8988T (cell line): ENCODE data around the gene SAP25.

Experiments used
- DNase-seq: peaks from one replicate; pipeline ENCODE4 v3.0.0; 2011

The SAP25 gene

DNA sequence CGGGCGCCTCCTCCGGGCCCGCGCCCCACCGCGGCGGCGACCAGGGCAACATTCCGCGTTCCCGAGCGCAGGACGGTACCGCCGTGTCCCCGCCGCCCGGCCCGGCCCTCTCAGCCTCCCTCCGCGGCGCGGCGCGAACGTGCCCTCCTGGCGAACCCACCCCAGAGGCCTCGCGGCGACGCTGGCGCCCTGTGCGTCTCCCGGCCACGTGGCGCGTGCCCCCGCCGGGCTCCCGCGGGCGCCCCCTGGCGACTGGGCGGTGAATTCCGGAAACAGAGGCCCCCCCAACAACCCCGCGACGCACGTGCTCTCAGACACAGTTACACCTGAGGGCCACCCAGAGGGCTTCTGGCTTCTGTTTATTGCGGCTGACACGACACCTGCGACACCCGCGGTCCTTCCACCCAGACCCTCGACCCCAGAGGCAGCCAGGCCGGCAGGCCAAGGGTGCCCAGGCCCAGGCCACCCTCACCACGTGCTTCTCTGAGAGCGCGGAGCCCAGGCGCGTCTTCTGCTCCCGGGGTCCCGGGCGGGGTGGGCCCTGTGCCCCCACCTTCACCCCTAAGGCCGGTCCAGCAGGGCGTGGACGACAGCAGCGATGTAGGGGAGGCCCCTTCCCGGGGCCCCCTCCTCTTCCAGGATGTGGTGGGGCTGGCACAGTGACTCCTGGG, at the start of gene SAP25:
SAP25 (minus strand) TSS at position 210 of the 671 bp plus-strand sequence; CDS start at position 52, 158 bp downstream.
- DNase-seq: no peak

- no peak for DNase-seq
Observed at GRCh38 chr7:100621554-100621953, 47.9 kb upstream of the SAP25 start.

- DNase-seq: no peak
Observed at GRCh38 chr7:100620804-100621203, 47.1 kb upstream of the SAP25 start.

GRCh38 chr7:100620239-100620638, 46.5 kb upstream of the SAP25 start:
- DNase-seq: no peak

GRCh38 chr7:100614308-100614861, 40.7 kb upstream of the SAP25 start:
- no peak for DNase-seq

- DNase-seq: no peak
Observed at GRCh38 chr7:100613412-100614175, 39.9 kb upstream of the SAP25 start.

- no peak for DNase-seq
Observed at GRCh38 chr7:100612730-100613390, 39.2 kb upstream of the SAP25 start.

DNA sequence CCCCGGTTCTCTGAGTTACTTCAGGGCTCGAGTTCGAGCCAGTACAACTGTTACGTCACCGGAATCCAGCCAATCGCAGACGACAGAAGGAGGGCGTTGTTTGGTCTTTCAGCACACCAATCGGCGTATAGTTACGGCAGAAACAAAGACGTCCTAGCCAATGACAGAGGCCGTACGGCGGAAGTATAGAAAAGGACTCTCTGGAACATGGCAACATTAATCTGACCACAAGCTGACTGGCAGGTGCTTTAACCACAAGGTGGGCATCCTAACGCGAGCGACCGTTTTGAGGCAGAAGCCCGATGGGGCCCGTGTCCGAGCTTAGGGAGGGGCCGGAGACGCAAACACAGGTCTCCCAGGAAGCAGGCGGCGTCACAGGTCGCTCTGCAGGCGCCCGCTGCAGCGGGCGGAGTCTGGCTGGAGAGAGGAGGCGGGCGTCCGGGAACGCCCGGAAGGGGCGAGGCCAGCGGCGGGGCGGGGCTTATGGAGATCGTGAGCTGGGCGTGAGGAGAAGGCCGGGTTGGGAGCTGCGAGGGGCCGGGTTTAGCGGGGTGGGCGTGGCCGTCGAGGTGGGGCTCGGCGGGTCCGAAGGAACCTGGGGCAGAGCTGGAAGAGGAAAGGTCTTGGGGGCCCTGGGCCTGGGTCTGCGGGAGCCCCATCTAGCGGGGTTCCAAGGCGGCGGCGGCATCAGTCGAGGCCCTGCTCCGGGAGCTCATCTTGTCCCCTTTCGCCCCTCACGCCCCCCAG, 38.5 kb upstream of the SAP25 start, which contains the start of gene MOSPD3:
MOSPD3 (plus strand) TSS at position 558 of the 747 bp plus-strand sequence. CDS start 252 bp downstream, outside the sequence.
- peak; percentile 88 for DNase-seq

DNA sequence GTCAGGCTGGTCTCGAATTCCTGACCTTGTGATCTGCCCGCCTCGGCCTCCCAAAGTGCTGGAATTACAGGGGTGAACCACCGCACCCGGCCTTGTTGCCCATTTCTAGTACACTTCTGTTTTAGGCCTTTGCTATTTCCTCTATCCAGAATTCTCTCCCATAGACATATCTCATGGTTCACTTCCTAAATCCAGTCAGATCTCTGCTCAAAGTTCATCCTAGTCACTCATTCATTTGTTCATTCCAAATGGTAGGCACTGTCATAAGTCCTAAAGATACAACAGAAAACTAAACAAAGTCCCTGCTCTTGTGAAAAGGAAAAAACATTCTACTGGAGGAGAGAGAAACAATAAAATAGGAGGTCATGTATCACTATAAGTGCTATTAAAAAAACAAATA, 36.3 kb upstream of the SAP25 start:
- no peak for DNase-seq

DNA sequence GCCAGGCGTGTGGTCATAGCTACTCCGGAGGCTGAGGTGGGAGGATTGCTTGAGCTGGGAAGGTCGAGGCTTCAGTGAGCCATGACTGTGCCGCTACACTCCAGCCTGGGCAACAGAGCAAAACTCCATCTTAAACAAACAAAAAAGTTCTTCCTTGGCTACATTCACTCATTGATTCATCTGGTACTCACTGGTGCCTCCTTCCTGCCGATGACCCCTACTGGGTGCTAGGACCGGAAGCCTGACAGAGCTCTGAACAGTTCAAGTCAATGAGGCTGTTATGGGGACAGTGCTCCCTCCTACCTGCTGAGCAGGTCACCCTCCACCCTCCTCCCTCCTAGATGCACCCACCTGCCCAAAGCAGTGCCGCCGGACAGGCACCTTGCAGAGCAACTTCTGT, 33.4 kb upstream of the SAP25 start:
- no peak for DNase-seq

- DNase-seq: no peak
Observed at GRCh38 chr7:100606313-100606712, 32.6 kb upstream of the SAP25 start.

GRCh38 chr7:100604976-100605911, 31.5 kb upstream of the SAP25 start:
- DNase-seq: no peak

GRCh38 chr7:100604028-100604975, 30.6 kb upstream of the SAP25 start:
- peak; percentile 89 for DNase-seq

GRCh38 chr7:100603726-100604027, 30.0 kb upstream of the SAP25 start:
- no peak for DNase-seq

- DNase-seq: no peak
Observed at GRCh38 chr7:100602889-100603725, 29.4 kb upstream of the SAP25 start.

DNA sequence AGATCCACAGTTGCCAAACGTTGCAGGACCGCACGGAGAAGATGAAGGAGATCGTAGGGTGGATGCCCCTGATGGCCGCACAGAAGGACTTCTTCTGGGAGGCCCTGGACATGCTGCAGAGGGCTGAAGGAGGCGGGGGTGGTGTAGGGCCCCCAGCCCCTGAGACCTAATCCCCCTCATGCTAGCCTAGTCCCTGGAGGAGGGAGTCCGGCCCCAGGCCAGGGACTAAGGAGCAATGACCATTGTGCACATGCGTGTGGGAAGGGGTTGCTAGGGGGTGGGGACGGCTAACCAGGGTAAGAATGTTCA, 27.0 kb upstream of the SAP25 start:
- no peak for DNase-seq

- no peak for DNase-seq
Observed at GRCh38 chr7:100599911-100600729, 26.4 kb upstream of the SAP25 start.

GRCh38 chr7:100598425-100598824, 24.7 kb upstream of the SAP25 start:
- DNase-seq: no peak

DNA sequence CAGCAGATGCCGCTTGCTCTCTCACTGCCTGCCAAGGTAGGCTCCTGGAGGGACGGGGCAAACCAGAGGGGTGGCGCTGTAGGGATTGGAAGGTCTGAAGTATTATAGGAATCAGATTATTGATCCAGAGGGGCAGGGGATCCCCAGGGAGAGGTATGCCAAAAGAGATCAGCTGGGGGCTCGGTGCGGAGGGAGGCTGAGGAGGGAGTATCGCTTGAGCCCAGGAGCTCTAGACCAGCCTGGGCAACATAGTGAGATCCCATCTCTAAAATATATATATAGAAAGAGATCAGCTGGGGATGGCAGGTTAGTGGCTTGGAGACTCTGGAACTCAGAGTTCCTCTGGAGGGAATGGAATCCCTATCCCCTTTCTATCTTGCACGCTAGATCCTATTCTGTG, 21.5 kb upstream of the SAP25 start:
- DNase-seq: no peak
